GM19035 (cell line): ENCODE results near the gene ZBTB17.

Experiments
- ATAC-seq: cut with Tn5 transposase; IDR thresholded peaks from one replicate; pipeline ENCODE4 v1.9.1; 2021; ENCODE audit not compliant: unreplicated experiment

ZBTB17 gene

DNA sequence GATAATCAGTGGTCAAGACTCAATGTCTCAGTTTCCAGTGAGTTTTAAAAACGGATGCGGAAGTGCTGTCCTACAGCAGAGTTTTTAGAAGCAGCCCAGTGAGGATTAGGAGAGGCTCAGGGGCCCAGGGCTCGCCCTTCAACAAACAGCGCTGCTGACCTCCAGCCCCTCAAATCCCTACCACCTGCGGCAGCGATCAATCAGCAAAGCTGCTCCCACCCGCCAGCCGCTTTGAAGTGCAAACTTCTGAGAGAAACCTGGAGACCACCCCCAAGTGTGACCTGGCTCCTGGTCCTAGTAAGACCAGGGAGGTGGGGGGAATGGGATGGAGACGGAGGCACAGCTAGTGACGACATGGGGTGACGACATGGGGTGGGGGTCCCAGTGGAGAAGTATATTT is 14.4 kb downstream of the ZBTB17 start:
- ATAC-seq = no peak

DNA sequence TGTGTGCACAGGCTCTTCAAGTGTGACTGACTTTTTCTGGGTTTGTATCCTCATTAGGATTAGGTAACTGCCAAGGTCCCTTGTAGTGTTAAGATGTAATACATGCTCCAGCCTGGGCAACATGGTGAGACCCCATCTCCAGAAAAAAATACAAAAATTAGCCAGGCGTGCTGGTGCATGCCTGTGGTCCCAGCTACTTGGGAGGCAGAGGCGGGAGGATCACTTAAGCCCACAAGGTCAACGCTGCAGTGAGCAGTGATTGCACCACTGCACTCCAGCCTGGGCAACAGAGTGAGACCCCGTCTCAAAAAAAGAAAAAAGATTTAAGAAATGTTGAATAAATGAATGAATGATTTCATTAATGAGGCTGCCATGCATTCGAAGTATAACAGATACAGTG is 15.1 kb downstream of the ZBTB17 start:
- ATAC-seq = no peak

DNA sequence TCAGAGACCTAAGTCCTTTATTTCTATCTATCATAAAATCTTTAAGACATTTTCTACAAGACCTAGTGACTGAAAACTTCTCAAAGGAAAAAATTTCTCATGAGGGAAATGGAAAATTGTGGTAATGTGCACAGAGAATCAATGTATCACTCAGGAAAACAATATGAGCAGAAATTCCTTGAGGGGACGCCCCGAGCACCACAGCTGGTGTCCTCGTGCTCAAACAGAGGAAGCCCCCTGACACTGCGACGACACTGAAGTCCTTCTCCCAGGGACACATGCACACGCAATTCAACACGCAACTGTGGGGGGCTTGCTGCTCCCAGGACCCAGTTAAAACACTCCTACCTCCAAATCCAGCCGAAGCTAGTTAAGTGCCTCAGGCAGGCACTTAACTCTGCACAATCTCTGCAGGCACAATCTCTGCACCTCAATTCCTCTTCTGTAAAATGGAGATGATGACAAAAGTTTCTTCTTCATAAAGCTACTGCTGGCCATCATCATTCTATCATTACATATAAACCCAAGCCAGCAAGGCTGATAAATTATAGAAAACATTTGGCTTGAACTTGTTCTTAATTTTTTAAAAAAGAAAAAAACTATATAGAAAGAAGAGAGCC is 16.0 kb downstream of the ZBTB17 start:
- ATAC-seq = no peak

DNA sequence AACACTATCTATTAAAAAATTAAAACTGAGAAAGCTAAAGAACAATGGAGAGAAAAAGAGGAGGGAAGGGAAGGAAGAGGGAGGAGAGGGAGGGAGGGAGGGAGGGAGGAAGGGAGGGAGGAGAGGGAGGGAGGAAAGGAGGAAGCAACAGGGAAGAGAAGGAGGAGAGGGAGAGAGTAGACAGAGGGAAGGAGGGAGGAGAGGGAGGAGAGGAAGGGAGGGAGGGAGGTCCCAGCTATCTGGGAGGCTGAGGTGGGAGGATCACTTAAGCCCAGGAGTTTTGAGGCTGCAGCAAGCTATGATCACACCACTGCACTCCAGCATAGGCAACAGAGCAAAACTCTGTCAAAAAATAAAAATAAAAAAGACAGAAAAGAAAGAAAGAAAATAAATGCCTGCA is 16.5 kb downstream of the ZBTB17 start:
- ATAC-seq = no peak

DNA sequence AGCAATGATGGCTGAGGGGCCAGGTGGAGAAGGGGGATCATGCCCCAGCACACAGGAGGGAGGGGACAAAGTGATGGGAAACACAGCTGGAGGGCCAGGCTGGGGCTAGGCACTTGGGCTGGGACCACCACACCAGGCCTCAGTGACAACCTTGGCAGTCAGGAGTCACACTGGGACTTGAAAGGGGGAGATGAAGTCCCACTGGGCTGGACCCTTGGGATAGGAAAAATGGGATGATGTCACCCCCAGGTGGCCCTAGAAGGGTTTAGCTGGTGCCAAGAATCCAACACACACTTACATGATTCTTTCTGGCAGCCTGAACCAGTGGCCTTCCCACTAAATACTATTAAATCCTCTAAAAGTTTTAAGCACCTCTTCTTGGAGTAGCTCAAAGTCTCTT is 17.1 kb downstream of the ZBTB17 start:
- no peak for ATAC-seq

DNA sequence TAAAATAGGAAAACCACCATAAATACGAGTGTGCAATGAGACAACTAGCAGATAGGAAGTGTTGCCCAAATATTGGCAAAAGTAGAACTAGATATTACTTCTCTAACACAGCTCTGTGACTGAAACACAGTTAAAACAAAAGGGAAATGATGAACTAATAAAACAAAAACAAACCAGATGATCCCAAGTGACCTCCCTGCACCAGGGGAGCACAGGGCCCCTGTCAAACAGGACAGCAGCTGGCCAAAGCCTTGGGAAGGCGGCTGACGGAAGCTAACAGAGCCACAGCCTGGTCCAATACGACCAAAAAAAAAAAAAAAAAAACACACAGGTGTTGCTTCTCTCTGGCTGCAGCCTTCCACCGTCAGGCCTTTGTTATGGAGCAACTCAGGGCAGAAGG is 17.8 kb downstream of the ZBTB17 start:
- no peak for ATAC-seq

DNA sequence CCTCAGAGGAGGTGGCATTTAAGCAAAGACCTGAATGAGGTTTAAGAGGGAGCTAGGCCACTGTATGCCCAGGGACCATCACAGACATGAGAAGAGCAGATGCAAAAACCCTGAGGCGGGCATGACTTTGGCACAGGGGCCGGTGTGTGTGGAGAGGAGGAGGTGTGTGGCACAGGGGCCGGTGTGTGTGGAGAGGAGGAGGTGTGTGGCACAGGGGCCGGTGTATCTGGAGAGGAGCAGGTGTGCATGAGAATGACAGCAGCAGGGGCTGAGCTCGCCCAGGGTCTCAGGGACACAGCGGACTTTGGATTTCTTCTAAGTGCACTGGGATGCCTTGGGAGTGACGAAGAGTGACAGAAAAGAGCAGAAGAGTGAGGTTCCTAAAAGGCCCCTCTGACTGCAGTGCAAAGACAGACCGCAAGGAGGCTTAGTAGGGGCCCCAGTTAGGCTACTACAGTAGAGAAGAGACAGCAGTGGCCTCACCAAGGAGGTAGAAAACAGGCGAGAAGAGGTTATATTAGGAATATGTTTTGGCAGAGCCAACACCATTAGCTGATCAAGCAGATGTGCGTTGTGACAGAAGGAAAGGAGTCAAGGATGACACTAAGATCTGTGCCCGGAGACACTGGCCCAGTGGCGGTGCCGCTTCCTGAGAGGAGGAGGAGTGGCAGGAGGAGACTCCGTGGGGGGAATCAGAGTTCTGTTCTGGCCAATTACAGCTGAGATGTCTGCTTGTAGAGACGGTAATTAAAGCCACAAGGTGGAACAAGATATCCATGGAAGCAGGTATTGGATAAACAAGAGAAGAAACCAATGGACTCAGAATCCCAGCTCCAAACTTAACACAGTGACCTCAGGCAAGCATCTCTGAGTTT is 18.4 kb downstream of the ZBTB17 start:
- ATAC-seq = no peak

DNA sequence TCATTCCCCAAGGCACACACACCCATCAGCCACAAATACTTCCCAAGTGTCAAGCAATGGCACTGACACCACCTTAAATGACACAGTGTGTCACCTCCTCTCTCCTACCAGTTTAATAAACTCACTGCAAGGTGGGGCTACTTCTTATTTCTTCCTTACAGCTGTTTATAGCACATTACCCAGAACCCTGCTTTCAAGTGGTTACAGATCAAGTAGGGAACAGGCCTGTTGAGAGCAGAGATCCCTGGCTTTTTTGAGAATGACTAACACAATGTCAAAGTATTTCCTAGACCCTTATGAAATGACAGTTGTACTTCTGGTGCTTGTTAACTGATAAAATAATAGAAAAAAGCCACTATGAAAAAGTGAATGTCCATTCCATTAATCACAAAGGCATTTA is 19.8 kb downstream of the ZBTB17 start:
- no peak for ATAC-seq

DNA sequence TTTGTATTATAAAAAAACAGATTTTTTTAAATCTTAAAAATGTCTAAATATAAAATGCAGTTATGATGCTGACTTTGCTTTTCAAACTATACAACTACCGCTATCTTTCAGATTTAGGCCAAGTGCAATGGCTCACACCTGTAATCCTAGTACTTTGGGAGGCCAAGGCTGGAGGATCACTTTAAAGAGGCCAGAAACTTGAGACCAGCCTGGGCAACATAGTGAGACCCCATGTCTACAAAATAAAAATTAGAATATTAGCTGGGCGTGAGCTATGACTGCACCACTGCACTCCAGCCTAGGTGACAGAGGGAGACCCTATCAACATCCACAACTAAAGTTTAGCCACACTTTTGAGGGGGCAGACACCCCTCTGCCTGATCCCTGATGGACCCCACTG is 20.3 kb downstream of the ZBTB17 start:
- no peak for ATAC-seq

DNA sequence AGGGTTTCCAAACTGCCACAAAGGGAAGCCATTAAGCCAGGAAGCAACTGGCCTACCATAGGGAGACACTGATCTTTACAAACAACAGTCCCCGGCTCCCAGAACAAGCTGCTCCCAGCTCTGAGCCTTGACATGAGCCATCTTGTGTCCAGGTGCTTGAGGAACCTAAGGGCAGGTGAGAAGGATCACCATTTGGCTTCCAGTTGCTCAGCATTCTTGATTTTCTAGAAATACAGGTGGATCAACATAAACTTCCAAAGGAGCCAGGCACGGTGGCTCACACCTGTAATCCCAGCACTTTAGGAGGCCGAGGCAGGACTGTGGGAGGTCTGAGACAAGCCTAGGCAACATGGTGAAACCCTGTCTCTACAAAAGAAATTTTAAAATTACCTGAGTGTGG is 21.6 kb downstream of the ZBTB17 start:
- no peak for ATAC-seq

DNA sequence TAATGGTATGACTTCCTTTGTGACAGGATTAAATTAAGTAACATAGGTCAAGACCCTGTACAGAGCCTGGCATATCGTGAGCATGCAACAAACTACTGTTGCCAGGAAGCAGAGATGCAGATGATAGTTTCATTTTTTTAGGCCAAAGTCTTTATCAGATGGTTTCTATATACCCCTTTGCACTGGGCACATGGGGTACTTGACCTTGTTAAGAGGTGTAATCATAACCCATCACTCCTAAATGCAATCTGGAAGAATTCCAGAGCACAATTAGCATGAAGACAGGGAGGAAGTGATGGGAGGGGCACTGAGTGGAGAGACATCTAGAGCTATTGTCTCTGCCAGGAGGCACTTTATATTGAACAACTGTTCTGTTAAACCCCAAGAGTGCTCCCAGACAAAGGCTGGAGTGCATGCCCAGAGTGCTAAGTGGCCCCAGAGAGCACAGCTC is 22.1 kb downstream of the ZBTB17 start:
- ATAC-seq = no peak

DNA sequence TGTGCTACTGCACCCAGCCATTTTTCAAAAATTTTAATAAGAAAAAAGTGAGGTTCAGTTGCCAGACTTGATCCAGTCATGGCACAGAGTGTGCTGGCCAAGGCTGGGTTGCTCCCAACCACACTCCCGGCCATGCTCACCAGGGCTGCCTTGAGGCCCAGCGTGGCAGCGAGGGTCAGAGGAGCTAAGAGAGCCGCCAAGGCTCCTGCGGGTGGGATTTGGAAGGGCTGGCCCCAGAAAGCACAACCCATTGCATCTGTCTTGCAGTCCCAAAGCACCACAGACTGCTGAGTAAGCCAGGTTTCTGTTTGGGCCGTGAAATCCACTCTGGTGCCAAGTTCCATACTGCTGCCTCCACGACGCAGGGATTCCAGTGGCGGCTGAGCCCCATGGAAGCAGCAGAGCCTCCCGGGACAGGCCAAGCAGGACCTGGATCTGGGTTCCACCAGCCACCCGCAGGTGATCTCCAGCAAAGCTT is 22.6 kb downstream of the ZBTB17 start:
- no peak for ATAC-seq

DNA sequence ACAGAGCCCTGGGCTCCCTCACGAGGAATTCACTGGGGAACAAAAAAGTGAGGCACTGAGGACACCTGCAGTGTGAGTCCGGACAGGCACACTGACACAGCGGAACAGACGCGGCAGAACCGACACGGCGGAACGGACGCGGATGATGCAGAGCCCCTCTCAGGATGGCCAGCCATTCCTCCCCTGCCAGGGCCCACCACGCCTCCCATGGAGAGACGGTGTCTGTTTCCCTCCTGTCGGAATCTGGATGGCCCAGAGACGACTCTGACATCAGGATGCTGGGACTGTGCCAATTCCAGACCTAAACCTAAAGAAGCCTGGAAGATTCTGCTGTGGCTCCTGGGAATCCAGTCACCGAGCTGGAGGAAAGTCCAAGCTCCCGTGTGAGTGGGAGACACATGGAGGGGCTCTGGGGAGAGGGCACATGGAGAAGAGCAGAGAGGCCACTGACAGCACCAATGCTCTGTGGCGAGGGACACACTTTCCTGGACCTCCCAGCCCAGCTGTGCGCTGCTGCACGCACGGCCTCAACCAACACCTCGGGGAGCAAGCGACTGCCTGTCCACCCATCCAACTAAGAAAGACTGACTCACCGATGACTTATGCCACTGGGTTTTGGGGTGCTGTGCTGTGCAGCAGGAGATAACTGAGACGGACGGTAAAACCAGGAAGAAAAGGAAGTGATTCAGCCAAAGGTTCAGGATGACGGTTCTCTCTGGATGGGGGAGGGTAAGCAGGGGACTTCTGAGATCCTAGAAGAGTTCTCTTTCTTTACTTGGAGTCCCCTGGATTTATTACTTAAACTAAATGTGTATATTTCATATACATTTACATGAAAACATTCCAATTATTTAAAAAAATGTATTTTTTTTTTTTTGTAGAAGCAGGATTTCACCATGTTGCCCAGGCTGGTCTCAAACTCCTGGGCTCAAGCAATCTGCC is 23.3 kb downstream of the ZBTB17 start:
- no peak for ATAC-seq

DNA sequence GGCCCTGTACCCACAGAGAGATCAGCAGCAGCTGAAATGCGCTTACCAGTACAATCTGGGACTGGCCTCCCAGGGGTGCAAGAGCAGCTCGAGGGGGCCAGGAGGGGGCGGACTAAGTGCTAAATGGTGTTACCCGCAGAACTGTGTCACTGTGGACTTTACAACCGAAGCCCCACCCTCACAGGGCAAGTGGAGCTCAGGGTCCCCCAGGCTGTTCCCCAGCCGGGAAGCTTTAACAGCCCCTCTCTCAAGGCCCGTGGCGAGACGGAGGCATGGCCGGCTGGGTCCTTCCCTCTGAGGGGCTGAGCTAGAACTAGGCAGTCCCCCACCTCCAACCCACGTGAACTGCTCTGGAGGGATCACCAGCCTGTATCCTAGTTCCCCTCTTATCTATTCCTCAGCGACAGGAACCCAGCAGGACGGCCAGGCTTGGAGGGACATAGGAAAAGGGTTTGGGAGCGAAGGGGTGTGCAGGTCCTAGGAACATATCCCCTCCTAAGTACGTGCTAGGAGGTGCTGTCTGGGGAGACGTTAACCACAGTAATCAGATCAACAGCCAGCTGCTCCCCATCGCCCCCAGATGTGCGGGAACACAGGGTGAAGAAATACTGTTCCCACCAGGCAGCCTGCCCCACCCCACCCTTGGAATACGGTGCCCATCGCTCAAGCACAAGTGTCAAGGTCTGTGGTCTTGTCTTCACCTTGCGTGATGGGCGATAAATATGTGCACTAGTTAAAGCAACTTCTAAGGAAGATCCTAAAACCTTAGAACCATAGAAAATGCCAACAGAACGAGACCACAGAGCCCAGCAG is 24.4 kb downstream of the ZBTB17 start:
- no peak for ATAC-seq

DNA sequence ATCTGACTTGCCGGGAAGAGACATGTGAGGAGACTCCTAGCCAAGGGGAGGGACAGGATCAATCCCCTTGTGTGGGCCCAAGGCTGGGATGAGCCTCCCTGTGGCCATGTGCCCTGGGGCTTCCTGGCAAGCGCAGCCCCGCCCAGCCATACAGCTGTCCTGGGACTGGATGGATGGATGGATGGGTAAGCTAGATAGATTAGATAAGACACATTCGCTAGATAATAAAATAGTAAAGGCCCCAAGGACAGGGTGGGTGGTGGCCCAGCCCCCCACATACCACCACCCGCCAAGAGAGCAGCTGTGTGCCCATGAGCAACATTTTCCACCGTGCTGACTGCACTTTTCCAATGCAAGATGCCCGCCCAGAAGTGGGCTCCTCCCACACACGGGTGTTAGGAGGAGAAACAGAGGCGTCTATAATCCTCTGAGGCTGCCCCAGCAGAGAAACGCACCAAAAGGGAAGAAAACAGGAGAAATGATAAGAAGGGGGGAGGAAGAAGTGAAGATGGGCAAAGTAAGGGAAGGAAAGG is 25.1 kb downstream of the ZBTB17 start:
- ATAC-seq = no peak

DNA sequence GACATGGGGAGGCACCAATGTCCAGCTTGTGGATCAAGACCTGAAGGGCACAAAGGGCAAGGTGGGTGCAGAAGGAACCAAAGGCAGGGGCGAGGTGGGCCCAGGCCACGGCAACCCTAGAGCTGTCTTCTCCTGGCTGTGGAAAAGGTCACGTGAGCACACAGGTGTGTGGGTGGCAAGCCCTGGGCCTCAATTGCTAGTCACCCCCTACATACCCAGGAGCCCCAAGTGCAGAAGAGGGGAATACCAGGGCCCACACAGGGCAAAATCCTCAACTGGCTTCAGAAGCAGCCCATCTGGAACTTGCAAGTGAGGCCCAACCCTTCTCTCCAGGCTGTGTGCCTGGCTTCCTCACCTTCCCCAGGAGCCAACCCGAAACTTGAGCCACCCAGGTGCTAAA is 25.6 kb downstream of the ZBTB17 start:
- no peak for ATAC-seq

DNA sequence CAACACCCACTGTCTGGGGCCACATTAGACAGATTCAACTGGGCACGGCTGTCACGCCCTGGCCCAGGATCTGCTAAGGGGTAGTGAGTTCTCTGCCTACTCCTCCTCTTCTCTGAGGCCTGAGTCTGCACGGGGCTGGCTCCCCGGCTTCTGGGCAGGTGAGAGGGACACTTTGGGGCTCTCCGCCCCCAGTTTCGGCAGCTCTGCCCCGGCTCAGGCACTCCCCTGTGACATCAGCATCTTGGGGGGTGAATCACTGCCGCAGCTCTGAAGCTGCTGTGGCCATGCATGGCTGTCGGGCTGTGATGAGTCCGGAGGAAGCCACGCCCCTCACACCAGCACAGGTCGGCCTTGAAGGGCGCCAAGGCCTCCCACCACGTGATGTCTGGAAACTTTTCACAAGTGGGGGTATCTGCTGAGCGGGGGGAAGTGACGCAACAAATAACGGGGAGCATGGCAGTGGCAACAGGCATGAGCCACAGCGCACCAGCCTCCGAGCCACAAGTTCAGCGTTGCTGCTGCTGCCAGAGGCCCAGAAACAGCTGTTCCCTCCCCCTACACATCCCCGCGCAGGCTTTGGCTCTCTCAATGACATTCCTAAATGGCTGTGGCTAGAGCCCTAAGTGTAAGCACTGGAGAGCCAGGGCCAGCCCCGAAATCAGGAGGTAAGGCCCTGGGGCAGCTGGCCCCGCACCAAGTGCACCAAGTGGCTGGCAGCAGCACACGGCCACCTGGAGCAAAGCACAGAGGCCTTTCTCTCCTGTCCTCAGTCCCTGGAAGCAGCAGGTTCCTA is 26.3 kb downstream of the ZBTB17 start:
- peak; percentile 81 for ATAC-seq

DNA sequence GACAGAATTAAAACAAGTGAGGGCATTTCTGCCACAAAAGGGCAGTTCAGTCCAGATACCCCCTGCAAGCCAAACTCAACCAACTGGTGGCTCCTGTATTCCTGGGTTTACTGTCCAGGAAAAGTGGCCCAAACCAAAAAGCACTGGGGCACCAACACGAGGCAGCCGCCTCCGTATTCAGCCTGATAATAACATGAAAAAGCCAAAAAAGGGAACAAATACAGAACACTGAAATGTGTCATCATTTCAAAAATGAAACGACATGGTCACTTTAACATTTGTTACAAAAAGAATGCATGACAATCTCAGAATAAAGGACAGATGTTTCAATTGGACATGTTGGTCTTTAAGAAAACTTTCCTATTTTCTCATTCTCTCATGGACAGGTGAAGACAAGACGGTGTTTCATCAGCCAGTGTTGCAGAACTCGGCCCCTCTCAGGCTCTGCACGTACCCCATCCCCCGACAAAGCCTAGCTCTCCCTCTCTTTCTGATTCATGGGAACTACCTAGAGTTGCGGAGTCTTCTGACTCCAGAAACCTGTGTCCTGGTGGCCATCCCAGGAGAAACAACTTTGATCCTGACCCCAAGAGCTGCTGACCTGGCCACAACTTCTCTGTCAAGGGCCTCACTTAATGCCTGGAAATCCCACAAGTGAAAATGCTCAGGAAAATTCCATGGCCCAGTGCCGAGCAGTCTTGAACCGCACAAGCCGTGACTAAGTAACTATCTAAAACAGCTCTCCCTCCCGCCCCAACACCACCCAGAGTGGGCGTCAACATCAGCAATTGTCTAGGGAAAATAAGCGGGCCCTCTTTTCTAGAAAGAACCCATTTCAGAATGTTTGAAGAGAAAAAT is 27.1 kb downstream of the ZBTB17 start:
- peak; percentile 3 for ATAC-seq
